Glutamatergic neuron (in vitro differentiated cells): ENCODE measurements around the gene RPL26. TPM values are rescaled to one million over a fixed set of nuclear protein-coding genes. Genes with fewer than 3 reads are reported as not detected.
"Not testable (repeated sequence)": the region's sequence is repeated elsewhere in the genome, so short reads cannot be mapped to it uniquely, and the experiment has no call there.

Source experiments
- DNase-seq: peaks from one replicate; pipeline ENCODE4 v3.0.0; 2022
- H3K27ac Mint-ChIP-seq: one replicate; pipeline ENCODE4 v1.8.0; 2020; ENCODE audit warnings: mild to moderate bottlenecking, mixed read lengths, inconsistent platforms; ENCODE audit not compliant: unreplicated experiment
- H3K27me3 Mint-ChIP-seq: one replicate; pipeline ENCODE4 v1.8.0; 2020; ENCODE audit warnings: mild to moderate bottlenecking, moderate library complexity, mixed read lengths, inconsistent platforms; ENCODE audit not compliant: unreplicated experiment
- H3K36me3 Mint-ChIP-seq: one replicate; pipeline ENCODE4 v1.8.0; 2020; ENCODE audit warnings: mild to moderate bottlenecking, mixed read lengths, inconsistent platforms; ENCODE audit not compliant: unreplicated experiment
- H3K4me1 Mint-ChIP-seq: one replicate; pipeline ENCODE4 v1.8.0; 2020; ENCODE audit warnings: mild to moderate bottlenecking, low read depth, mixed read lengths, inconsistent platforms; ENCODE audit not compliant: unreplicated experiment
- H3K4me3 Mint-ChIP-seq: one replicate; pipeline ENCODE4 v1.8.0; 2020; ENCODE audit warnings: mild to moderate bottlenecking, mixed read lengths, inconsistent platforms; ENCODE audit not compliant: unreplicated experiment
- H3K9me3 Mint-ChIP-seq: one replicate; pipeline ENCODE4 v1.8.0; 2020; ENCODE audit warnings: mild to moderate bottlenecking, moderate library complexity, mixed read lengths, inconsistent platforms; ENCODE audit not compliant: unreplicated experiment
- CTCF ChIP-seq: fragments of 200-600 bp; sonication (generic); IDR thresholded peaks from one replicate; pipeline ENCODE4 v1.5.0; 2021; ENCODE audit not compliant: partially characterized antibody, unreplicated experiment
- total RNA-seq: library from RNA; stranded (reverse); fragmentation: NEBNext Ultra II Directional; extraction: Animal tissue kit (Norgen Biotek cat#: 25700); gene quantifications from one replicate; pipeline ENCODE4 v1.2.1, GENCODE V29; 2021; ENCODE audit not compliant: unreplicated experiment

The RPL26 gene
- total RNA-seq, 1 donor from 2014 or later: 941 TPM

- no peak for TF ChIP-seq CTCF
- no peak for DNase-seq
Observed at GRCh38 chr17:8382052-8382879, 727 bp downstream of the RPL26 start.

GRCh38 chr17:8380049-8380448 is 2.9 kb downstream of the RPL26 start:
- no peak for DNase-seq
- Mint-ChIP-seq H3K36me3 (no peaks in the 10 kb centered on the region), H3K27ac (no peak overlapping the region), H3K4me1 (peaks cover 12% of the 10 kb centered on the region), H3K27me3 (peaks cover 11% of the 10 kb centered on the region), H3K4me3 (peak overlapping the region; percentile 0), H3K9me3 (peaks cover 11% of the 10 kb centered on the region)
- no peak for TF ChIP-seq CTCF

More at GRCh38 chr17:8382052-8382879, 727 bp downstream of the RPL26 start:
- peaks cover 8% of the 10 kb centered on the region for H3K4me1 Mint-ChIP-seq
- H3K27me3 Mint-ChIP-seq: peaks cover 8% of the 10 kb centered on the region
- H3K9me3 Mint-ChIP-seq: peaks cover 8% of the 10 kb centered on the region
- H3K36me3 Mint-ChIP-seq: no peaks in the 10 kb centered on the region
- peak overlapping the region; percentile 99 for H3K4me3 Mint-ChIP-seq
- H3K27ac Mint-ChIP-seq: peak overlapping the region; percentile 95

GRCh38 chr17:8378117-8378516 is 4.9 kb downstream of the RPL26 start:
- not testable (repeated sequence) for H3K4me3 Mint-ChIP-seq, H3K27ac Mint-ChIP-seq, H3K36me3 Mint-ChIP-seq

GRCh38 chr17:8377422-8377821 is 5.6 kb downstream of the RPL26 start:
- no peak overlapping the region for H3K4me3 Mint-ChIP-seq
- peaks cover 7% of the 10 kb centered on the region for H3K9me3 Mint-ChIP-seq
- H3K4me1 Mint-ChIP-seq: peaks cover 11% of the 10 kb centered on the region
- peak overlapping the region; percentile 65 for H3K27ac Mint-ChIP-seq
- TF ChIP-seq CTCF: no peak
- no peak for DNase-seq
- peaks cover 3% of the 10 kb centered on the region for H3K27me3 Mint-ChIP-seq
- no peaks in the 10 kb centered on the region for H3K36me3 Mint-ChIP-seq

More at GRCh38 chr17:8378117-8378516, 4.9 kb downstream of the RPL26 start:
- Mint-ChIP-seq H3K4me1 (peaks cover 12% of the 10 kb centered on the region), H3K9me3 (peaks cover 11% of the 10 kb centered on the region), H3K27me3 (peaks cover 10% of the 10 kb centered on the region)
- not testable (repeated sequence) for DNase-seq

- DNase-seq: peak; percentile 98
- peaks cover 6% of the 10 kb centered on the region for H3K9me3 Mint-ChIP-seq
- TF ChIP-seq CTCF: peak; percentile 72
- peaks cover 8% of the 10 kb centered on the region for H3K4me1 Mint-ChIP-seq
- peak within 1 kb of the TSS; percentile 94 for H3K27ac Mint-ChIP-seq
- peak within 1 kb of the TSS; percentile 96 for H3K4me3 Mint-ChIP-seq
- H3K27me3 Mint-ChIP-seq: peaks cover 6% of the 10 kb centered on the region
- no peaks in the 10 kb centered on the region for H3K36me3 Mint-ChIP-seq
Observed at GRCh38 chr17:8376271-8377067, 6.5 kb downstream of the RPL26 start, which contains the start of gene KRABD2. Gene KRABD2, minus strand, starts transcription at chr17:8376704.
